GM12891 (cell line): Measurements from ENCODE around the gene SEC24D.

Experiments used
- POLR2A ChIP-seq: IDR thresholded peaks from 2 replicates; pipeline ENCODE4 v1.6.1; 2011; ENCODE audit warnings: low read depth, low read length, control low read depth
- POLR2AphosphoS5 ChIP-seq: IDR thresholded peaks from 2 replicates; pipeline ENCODE4 v1.6.1; 2011; ENCODE audit warnings: low read depth, low read length, control low read depth
- TAF1 ChIP-seq: IDR thresholded peaks from 2 replicates; pipeline ENCODE4 v1.6.1; 2011; ENCODE audit warnings: low read depth, low read length, control low read depth

DNA sequence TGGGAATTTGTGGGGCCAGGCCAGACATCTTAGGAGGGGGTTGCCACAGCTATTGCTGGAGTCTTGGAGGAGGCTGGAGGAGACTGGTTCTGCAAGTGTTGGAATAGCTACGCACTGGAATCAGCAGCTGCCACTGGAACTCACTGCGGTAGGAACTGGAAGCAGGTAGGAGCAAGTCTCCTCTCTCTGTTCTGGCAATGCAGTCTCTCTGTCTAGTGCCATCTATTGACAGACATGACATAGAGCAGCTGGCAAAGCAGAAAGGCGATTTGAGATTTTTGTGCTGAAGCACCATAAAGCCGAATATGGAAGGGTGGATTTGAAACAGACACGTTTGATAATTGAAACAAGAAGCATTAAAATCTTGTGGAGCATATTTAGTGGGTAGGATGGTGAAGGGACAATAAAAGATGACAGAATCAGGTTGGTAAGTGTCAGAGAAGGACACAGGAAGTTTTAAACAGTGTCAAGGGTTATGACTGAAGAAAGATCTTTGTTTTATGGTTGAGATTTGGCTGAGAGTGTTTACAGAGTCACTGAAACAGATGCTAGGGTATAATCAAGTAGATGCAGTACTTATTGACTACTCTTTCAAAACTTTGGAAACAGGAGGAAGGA, 29.3 kb upstream of the SEC24D start:
- no peak for TF ChIP-seq POLR2AphosphoS5
- TF ChIP-seq TAF1: no peak
- TF ChIP-seq POLR2A: no peak
